ENCODE measurements around the gene MYLK.
"Not testable (repeated sequence)": the region's sequence is repeated elsewhere in the genome, so short reads cannot be mapped to it uniquely, and the experiment has no call there.

The MYLK gene

DNA sequence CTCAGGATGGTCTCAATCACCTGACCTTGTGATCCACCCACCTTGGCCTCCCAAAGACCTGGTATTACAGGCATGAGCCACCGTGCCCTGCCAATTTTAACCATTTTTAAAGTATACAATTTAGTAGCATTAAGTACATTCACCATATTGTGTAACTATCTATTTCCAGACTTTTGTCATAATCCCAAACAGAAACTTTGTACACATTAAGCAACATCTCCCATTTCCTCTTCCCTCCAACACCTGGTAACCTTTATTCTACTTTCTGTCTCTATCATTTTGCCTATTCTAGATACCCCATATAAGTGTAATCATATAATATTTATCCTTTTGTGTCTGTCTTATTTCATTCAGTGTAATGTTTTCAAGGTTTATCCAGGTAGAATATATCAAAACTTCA, 8.9 kb upstream of the MYLK start:
- H3K9ac ChIP-seq (ENCODE audit: low read length): no peak overlapping the region
- no peaks in the 10 kb centered on the region for H3K27me3 ChIP-seq (ENCODE audit: control insufficient read depth, insufficient read depth, low read length)
- H3K9me3 ChIP-seq (ENCODE audit: control insufficient read depth, insufficient read depth, low read depth, low read length): peaks cover 32% of the 10 kb centered on the region
- H3K4me3 ChIP-seq (ENCODE audit: low read depth, low read length): no peak overlapping the region
- no peak overlapping the region for H3K27ac ChIP-seq (ENCODE audit: low read depth, low read length)
- no peaks in the 10 kb centered on the region for H3K36me3 ChIP-seq (ENCODE audit: control insufficient read depth, insufficient read depth, low read length)
- H3K4me1 ChIP-seq (ENCODE audit: control insufficient read depth, insufficient read depth, low read length): no peaks in the 10 kb centered on the region

DNA sequence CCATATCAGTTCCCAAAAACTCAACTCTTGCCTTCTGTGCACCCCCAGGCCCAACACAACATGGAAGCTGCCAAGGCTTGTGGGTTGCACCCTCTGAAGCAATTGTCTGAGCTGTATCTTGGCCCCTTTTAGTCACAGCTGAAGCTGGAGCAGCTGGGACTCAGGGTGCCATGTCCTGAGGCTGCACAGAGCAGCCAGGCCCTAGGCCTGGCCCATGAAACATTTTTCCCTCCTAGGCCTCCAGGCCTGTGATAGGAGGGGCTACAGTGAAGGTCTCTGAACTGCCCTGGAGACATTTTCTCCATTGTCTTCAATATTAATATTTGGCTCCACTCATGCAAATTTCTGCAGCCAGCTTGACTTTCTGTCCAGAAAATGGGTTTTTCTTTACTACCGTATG, 8.1 kb upstream of the MYLK start:
- Histone ChIP-seq H3K4me1 (ENCODE audit: control insufficient read depth, insufficient read depth, low read length) (no peaks in the 10 kb centered on the region), H3K4me3 (ENCODE audit: low read depth, low read length) (no peak overlapping the region), H3K27me3 (ENCODE audit: control insufficient read depth, insufficient read depth, low read length) (no peaks in the 10 kb centered on the region), H3K9ac (ENCODE audit: low read length) (no peak overlapping the region), H3K27ac (ENCODE audit: low read depth, low read length) (no peak overlapping the region), H3K36me3 (ENCODE audit: control insufficient read depth, insufficient read depth, low read length) (no peaks in the 10 kb centered on the region), H3K9me3 (ENCODE audit: control insufficient read depth, insufficient read depth, low read depth, low read length) (peaks cover 32% of the 10 kb centered on the region)

DNA sequence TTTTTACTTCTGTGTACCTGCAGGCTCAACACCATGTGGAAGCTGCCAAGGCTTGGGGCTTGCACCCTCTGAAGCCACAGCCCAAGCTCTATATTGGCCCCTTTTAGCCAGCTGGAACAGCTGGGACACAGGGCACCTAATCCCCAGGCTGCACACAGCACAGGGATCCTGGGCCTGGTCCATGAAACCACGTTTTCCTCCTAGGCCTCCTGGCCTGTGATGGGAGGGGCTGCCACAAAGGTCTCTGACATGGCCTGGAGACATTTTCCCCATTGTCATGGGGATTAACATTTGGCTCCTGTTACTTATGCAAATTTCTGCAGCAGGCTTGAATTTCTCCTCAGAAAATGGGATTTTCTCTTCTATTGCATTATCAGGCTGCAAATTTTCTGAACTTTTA, 6.9 kb upstream of the MYLK start:
- not testable (repeated sequence) for H3K4me3 ChIP-seq (ENCODE audit: low read depth, low read length); H3K9ac ChIP-seq (ENCODE audit: low read length); H3K36me3 ChIP-seq (ENCODE audit: control insufficient read depth, insufficient read depth, low read length); H3K27ac ChIP-seq (ENCODE audit: low read depth, low read length); H3K4me1 ChIP-seq (ENCODE audit: control insufficient read depth, insufficient read depth, low read length); H3K27me3 ChIP-seq (ENCODE audit: control insufficient read depth, insufficient read depth, low read length)
- peaks cover 32% of the 10 kb centered on the region for H3K9me3 ChIP-seq (ENCODE audit: control insufficient read depth, insufficient read depth, low read depth, low read length)

DNA sequence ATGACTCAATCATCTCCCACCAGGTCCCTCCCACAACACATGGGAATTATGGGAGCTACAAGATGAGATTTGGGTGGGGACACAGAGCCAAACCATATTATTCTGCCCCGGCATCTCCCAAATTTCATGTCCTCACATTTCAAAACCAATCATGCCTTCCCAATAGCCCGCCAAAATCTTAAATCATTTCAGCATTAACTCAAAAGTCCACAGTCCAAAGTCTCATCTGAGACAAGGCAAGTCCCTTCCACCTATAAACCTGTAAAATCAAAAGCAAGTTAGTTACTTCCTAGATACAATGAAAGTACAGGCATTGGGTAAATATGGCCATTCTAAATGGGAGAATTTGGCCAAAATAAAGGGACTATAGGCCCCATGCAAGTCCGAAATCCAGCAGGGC, 6.0 kb upstream of the MYLK start:
- H3K36me3 ChIP-seq (ENCODE audit: control insufficient read depth, insufficient read depth, low read length); H3K4me3 ChIP-seq (ENCODE audit: low read depth, low read length); H3K27ac ChIP-seq (ENCODE audit: low read depth, low read length); H3K27me3 ChIP-seq (ENCODE audit: control insufficient read depth, insufficient read depth, low read length); H3K9ac ChIP-seq (ENCODE audit: low read length); H3K4me1 ChIP-seq (ENCODE audit: control insufficient read depth, insufficient read depth, low read length): not testable (repeated sequence)
- H3K9me3 ChIP-seq (ENCODE audit: control insufficient read depth, insufficient read depth, low read depth, low read length): peaks cover 32% of the 10 kb centered on the region

DNA sequence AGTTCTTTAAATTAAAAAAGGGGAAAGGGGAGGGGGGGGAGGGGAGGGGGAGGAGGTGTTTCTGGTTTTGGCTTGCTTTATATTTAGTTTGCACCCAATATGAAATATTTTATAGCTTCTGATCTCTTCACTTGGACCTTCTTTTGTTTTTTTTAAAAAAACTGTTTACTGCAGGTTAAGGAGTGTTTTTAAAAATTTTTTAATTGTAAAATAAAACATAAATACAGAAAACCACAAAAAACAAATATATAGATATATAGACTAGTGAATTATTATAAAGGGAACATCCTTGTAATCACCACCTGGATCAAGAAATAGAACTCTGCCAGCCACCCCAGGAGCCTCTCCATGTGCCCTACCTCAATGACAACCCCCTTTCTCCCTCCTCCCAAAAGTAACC, 861 bp upstream of the MYLK start:
- Histone ChIP-seq H3K4me1 (ENCODE audit: control insufficient read depth, insufficient read depth, low read length) (no peaks in the 10 kb centered on the region), H3K27ac (ENCODE audit: low read depth, low read length) (no peak overlapping the region), H3K36me3 (ENCODE audit: control insufficient read depth, insufficient read depth, low read length) (no peaks in the 10 kb centered on the region), H3K4me3 (ENCODE audit: low read depth, low read length) (peak overlapping the region; percentile 52; the same call in 1 of the 2 replicates), H3K27me3 (ENCODE audit: control insufficient read depth, insufficient read depth, low read length) (peaks cover 20% of the 10 kb centered on the region), H3K9ac (ENCODE audit: low read length) (no peak overlapping the region), H3K9me3 (ENCODE audit: control insufficient read depth, insufficient read depth, low read depth, low read length) (peaks cover 2% of the 10 kb centered on the region; the same call in 1 of the 2 replicates)

DNA sequence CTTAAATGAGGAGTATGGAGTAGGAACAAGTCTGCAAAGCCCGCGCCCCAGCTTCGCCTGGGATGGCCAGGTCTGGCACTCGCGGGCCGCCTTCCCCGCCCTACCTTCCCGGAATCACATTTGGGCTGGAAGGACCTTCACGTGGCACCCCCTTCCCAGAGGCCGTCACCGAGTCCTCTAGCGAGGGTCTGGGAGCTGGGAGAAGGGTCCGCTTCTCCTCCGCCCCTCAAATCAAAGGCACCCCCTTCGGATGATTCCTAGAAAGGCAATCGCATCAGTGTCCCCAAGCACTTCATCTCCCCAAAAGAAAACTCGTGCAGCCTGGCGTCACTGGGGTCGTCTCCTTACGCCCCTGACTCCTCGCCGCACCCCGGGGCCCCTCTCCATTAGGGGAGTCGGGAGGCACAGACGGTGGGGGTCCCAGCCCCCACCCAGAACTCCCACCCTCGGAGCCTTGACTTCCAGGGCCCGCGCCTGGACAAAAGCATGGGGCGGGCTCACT, 380 bp downstream of the MYLK start:
- peak overlapping the region; percentile 38 for H3K9ac ChIP-seq (ENCODE audit: low read length)
- no peaks in the 10 kb centered on the region for H3K36me3 ChIP-seq (ENCODE audit: control insufficient read depth, insufficient read depth, low read length)
- 0 out of 2 replicates have a peak overlapping the region, but pooled peaks have one; percentile 46 for H3K27ac ChIP-seq (ENCODE audit: low read depth, low read length)
- no peaks in the 10 kb centered on the region for H3K4me1 ChIP-seq (ENCODE audit: control insufficient read depth, insufficient read depth, low read length)
- H3K27me3 ChIP-seq (ENCODE audit: control insufficient read depth, insufficient read depth, low read length): peaks cover 20% of the 10 kb centered on the region
- no peaks in the 10 kb centered on the region for H3K9me3 ChIP-seq (ENCODE audit: control insufficient read depth, insufficient read depth, low read depth, low read length)
- H3K4me3 ChIP-seq (ENCODE audit: low read depth, low read length): peak overlapping the region; percentile 65

DNA sequence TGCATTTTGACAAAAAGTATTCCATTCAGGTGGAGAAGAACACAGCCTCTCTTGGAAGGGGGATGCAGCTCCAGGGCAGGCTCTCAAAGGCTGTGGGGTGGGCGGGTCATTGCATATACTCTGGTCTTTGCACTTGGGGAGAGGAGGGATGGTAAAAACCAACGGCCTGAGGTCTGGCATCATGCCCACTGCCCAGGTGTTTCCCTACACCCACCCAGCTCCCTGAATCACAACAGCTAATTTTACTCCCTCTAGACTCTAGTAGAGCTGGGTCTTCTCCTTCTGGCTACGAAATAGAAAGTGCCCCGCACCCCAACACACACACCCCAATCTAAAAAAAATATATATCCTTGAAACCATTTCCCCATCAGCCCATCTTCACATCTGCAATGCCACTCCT, 1.0 kb downstream of the MYLK start:
- Histone ChIP-seq H3K27me3 (ENCODE audit: control insufficient read depth, insufficient read depth, low read length) (peaks cover 20% of the 10 kb centered on the region), H3K9me3 (ENCODE audit: control insufficient read depth, insufficient read depth, low read depth, low read length) (no peaks in the 10 kb centered on the region), H3K4me3 (ENCODE audit: low read depth, low read length) (peak overlapping the region; percentile 65), H3K27ac (ENCODE audit: low read depth, low read length) (no peak overlapping the region), H3K4me1 (ENCODE audit: control insufficient read depth, insufficient read depth, low read length) (no peaks in the 10 kb centered on the region), H3K9ac (ENCODE audit: low read length) (no peak overlapping the region), H3K36me3 (ENCODE audit: control insufficient read depth, insufficient read depth, low read length) (no peaks in the 10 kb centered on the region)

DNA sequence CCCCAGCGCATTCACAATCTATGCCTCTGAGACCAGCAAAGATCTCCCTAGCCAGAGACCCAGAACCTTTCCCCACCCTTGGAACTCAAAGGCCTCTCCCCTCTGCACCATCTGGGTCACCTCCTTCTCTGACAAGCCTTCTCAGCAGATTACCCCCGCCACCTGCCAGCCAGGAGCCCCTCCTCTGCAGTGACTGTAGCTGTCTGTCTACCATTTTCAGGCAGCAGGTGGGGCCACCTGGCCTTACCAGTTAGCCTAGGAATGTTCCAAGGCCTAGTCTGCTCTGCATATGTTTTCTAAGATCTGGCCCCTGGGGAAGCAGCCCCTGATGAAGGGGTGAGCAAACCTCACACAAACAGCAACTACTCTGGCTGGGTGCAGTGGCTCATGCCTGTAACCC, 2.4 kb downstream of the MYLK start:
- Histone ChIP-seq H3K27me3 (ENCODE audit: control insufficient read depth, insufficient read depth, low read length) (peaks cover 20% of the 10 kb centered on the region), H3K36me3 (ENCODE audit: control insufficient read depth, insufficient read depth, low read length) (no peaks in the 10 kb centered on the region), H3K4me3 (ENCODE audit: low read depth, low read length) (no peak overlapping the region), H3K9me3 (ENCODE audit: control insufficient read depth, insufficient read depth, low read depth, low read length) (no peaks in the 10 kb centered on the region), H3K9ac (ENCODE audit: low read length) (no peak overlapping the region), H3K27ac (ENCODE audit: low read depth, low read length) (no peak overlapping the region), H3K4me1 (ENCODE audit: control insufficient read depth, insufficient read depth, low read length) (no peaks in the 10 kb centered on the region)

DNA sequence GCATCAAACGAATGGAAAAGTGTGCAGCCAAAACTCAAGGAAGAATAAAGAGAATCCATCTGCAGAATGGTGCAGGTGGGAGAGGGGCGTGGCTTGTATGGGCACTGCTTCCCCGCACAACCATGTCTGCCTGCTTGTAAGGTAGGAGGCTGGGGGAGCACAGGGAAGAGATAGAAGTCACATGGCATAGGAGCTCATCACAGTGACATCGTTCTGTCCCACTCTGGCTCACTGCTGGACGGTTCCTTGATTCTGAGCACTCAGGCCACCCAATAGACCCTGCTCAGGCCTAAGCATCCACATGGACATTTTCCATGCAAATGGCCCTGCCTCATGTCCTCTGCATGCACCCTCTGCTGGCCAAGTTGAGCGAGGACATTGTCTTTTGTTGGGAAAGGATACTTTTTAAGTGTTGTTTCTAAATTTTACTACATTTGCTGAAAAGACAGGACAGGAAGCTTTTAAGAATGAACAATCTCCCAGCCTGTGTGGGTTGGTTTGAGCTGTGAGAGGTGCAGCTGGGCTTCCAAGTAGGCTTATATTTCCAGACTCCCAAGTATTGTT, 3.1 kb downstream of the MYLK start:
- no peak overlapping the region for H3K4me3 ChIP-seq (ENCODE audit: low read depth, low read length)
- no peaks in the 10 kb centered on the region for H3K36me3 ChIP-seq (ENCODE audit: control insufficient read depth, insufficient read depth, low read length)
- no peaks in the 10 kb centered on the region for H3K9me3 ChIP-seq (ENCODE audit: control insufficient read depth, insufficient read depth, low read depth, low read length)
- H3K9ac ChIP-seq (ENCODE audit: low read length): no peak overlapping the region
- peaks cover 20% of the 10 kb centered on the region for H3K27me3 ChIP-seq (ENCODE audit: control insufficient read depth, insufficient read depth, low read length)
- no peaks in the 10 kb centered on the region for H3K4me1 ChIP-seq (ENCODE audit: control insufficient read depth, insufficient read depth, low read length)
- no peak overlapping the region for H3K27ac ChIP-seq (ENCODE audit: low read depth, low read length)

DNA sequence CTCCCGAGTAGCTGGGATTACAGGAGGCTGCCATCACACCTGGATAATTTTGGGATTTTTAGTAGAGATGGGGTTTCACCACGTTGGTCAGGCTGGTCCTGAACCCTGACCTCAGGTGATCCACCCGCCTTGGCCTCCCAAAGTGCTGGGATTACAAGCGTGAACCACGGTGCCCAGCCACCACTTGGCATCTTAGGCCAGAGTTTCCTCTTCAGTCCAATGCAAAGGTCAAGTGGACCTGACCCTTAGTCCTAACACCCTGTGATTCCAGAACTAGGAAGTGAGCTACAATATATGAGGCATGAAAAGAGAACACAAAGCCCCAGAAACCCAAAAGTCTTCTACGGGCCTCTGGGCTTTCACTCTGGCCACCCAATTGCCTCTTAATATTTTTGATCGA, 5.3 kb downstream of the MYLK start:
- H3K27me3 ChIP-seq (ENCODE audit: control insufficient read depth, insufficient read depth, low read length): peaks cover 15% of the 10 kb centered on the region
- no peaks in the 10 kb centered on the region for H3K36me3 ChIP-seq (ENCODE audit: control insufficient read depth, insufficient read depth, low read length)
- H3K4me1 ChIP-seq (ENCODE audit: control insufficient read depth, insufficient read depth, low read length): no peaks in the 10 kb centered on the region
- H3K9ac ChIP-seq (ENCODE audit: low read length): no peak overlapping the region
- H3K9me3 ChIP-seq (ENCODE audit: control insufficient read depth, insufficient read depth, low read depth, low read length): no peaks in the 10 kb centered on the region
- no peak overlapping the region for H3K4me3 ChIP-seq (ENCODE audit: low read depth, low read length)
- no peak overlapping the region for H3K27ac ChIP-seq (ENCODE audit: low read depth, low read length)

DNA sequence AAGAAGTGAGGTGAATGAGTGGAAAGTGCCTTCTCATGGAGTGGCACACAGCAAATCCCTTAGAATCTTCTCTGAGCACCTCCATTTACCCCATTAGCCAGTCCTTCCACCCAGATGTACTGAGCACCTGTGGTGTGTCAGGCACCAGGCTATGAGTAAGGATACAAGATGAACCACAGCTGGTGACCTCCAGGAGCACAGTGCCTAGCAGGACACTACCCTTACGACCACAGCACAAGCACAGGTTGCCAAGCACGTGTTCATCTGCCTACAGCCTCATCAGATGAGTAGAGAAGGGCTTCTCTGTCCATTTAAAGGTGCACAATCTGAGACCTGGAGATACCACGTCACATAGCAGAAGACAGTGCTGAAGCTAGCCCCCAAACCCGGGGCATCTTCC, 6.2 kb downstream of the MYLK start:
- H3K9me3 ChIP-seq (ENCODE audit: control insufficient read depth, insufficient read depth, low read depth, low read length): no peaks in the 10 kb centered on the region
- no peaks in the 10 kb centered on the region for H3K4me1 ChIP-seq (ENCODE audit: control insufficient read depth, insufficient read depth, low read length)
- no peaks in the 10 kb centered on the region for H3K36me3 ChIP-seq (ENCODE audit: control insufficient read depth, insufficient read depth, low read length)
- H3K27me3 ChIP-seq (ENCODE audit: control insufficient read depth, insufficient read depth, low read length): peaks cover 6% of the 10 kb centered on the region
- H3K9ac ChIP-seq (ENCODE audit: low read length): no peak overlapping the region
- H3K27ac ChIP-seq (ENCODE audit: low read depth, low read length): no peak overlapping the region
- H3K4me3 ChIP-seq (ENCODE audit: low read depth, low read length): no peak overlapping the region

DNA sequence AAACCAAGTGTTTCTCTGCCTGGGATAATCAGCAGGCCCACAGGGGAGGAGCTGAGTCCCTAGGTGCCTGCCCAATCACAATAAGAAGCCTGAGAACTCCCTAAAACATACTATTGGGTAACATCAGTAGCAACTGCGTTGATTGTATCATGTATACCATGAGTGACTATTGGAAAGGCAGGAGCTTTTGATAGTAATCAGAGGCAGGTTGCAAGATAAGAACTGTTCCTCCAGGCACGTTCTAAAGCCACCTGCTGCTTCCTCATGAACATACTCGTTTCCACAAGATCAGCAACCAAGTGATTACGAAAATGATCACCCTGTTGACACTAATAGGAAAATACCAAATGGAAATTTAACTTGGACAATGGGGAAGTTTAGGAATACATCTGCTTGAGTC, 6.7 kb downstream of the MYLK start:
- Histone ChIP-seq H3K36me3 (ENCODE audit: control insufficient read depth, insufficient read depth, low read length) (no peaks in the 10 kb centered on the region), H3K27ac (ENCODE audit: low read depth, low read length) (no peak overlapping the region), H3K9me3 (ENCODE audit: control insufficient read depth, insufficient read depth, low read depth, low read length) (no peaks in the 10 kb centered on the region), H3K4me3 (ENCODE audit: low read depth, low read length) (no peak overlapping the region), H3K9ac (ENCODE audit: low read length) (no peak overlapping the region), H3K27me3 (ENCODE audit: control insufficient read depth, insufficient read depth, low read length) (peaks cover 1% of the 10 kb centered on the region), H3K4me1 (ENCODE audit: control insufficient read depth, insufficient read depth, low read length) (no peaks in the 10 kb centered on the region)
